ENCODE measurements around the gene STK10.
"Not testable (repeated sequence)": the region's sequence is repeated elsewhere in the genome, so short reads cannot be mapped to it uniquely, and the experiment has no call there.

The STK10 gene

GRCh38 chr5:172169216-172169615 lies 18.8 kb downstream of the STK10 start:
- DNase-seq (ENCODE audit: low read depth in 1 of 2, low spot score in 1 of 2): no peak
- in situ Hi-C loops (cut with HindIII; ENCODE audit: low pct_unique_long_range_greater_than_20kb, low sequenced_read_pairs): no loop called here
- TF ChIP-seq JUND (IDR thresholded peaks at IDR 0.05; ENCODE audit: low read depth): no peak

GRCh38 chr5:172168311-172168710 lies 19.7 kb downstream of the STK10 start:
- no peak for TF ChIP-seq JUND (IDR thresholded peaks at IDR 0.05; ENCODE audit: low read depth)
- no peak for DNase-seq (ENCODE audit: low read depth in 1 of 2, low spot score in 1 of 2)
- in situ Hi-C loops (cut with HindIII; ENCODE audit: low pct_unique_long_range_greater_than_20kb, low sequenced_read_pairs): no loop called here

GRCh38 chr5:172167895-172168294 lies 20.1 kb downstream of the STK10 start:
- TF ChIP-seq JUND (IDR thresholded peaks at IDR 0.05; ENCODE audit: low read depth): no peak
- in situ Hi-C loops (cut with HindIII; ENCODE audit: low pct_unique_long_range_greater_than_20kb, low sequenced_read_pairs): no loop called here

GRCh38 chr5:172166030-172166826 lies 21.8 kb downstream of the STK10 start:
- no peak for DNase-seq (ENCODE audit: low read depth in 1 of 2, low spot score in 1 of 2)
- in situ Hi-C loops (cut with HindIII; ENCODE audit: low pct_unique_long_range_greater_than_20kb, low sequenced_read_pairs): no loop called here
- TF ChIP-seq JUND (IDR thresholded peaks at IDR 0.05; ENCODE audit: low read depth): no peak

More at GRCh38 chr5:172167895-172168294, 20.1 kb downstream of the STK10 start:
- DNase-seq (ENCODE audit: low read depth in 1 of 2, low spot score in 1 of 2): no peak

- TF ChIP-seq JUND (IDR thresholded peaks at IDR 0.05; ENCODE audit: low read depth): no peak
- in situ Hi-C loops (cut with HindIII; ENCODE audit: low pct_unique_long_range_greater_than_20kb, low sequenced_read_pairs): no loop called here
- DNase-seq (ENCODE audit: low read depth in 1 of 2, low spot score in 1 of 2): no peak
Measured at GRCh38 chr5:172165465-172165864, 22.6 kb downstream of the STK10 start.

GRCh38 chr5:172164769-172165212 lies 23.2 kb downstream of the STK10 start:
- TF ChIP-seq JUND (IDR thresholded peaks at IDR 0.05; ENCODE audit: low read depth): no peak
- no peak for DNase-seq (ENCODE audit: low read depth in 1 of 2, low spot score in 1 of 2)
- in situ Hi-C loops (cut with HindIII; ENCODE audit: low pct_unique_long_range_greater_than_20kb, low sequenced_read_pairs): no loop called here

- no peak for TF ChIP-seq JUND (IDR thresholded peaks at IDR 0.05; ENCODE audit: low read depth)
- in situ Hi-C loops (cut with HindIII; ENCODE audit: low pct_unique_long_range_greater_than_20kb, low sequenced_read_pairs): no loop called here
- DNase-seq (ENCODE audit: low read depth in 1 of 2, low spot score in 1 of 2): no peak
Measured at GRCh38 chr5:172163346-172163745, 24.7 kb downstream of the STK10 start.

GRCh38 chr5:172162987-172163343 lies 25.1 kb downstream of the STK10 start:
- in situ Hi-C loops (cut with HindIII; ENCODE audit: low pct_unique_long_range_greater_than_20kb, low sequenced_read_pairs): no loop called here
- no peak for TF ChIP-seq JUND (IDR thresholded peaks at IDR 0.05; ENCODE audit: low read depth)
- DNase-seq (ENCODE audit: low read depth in 1 of 2, low spot score in 1 of 2): no peak

- in situ Hi-C loops (cut with HindIII; ENCODE audit: low pct_unique_long_range_greater_than_20kb, low sequenced_read_pairs): no loop called here
- no peak for TF ChIP-seq JUND (IDR thresholded peaks at IDR 0.05; ENCODE audit: low read depth)
- peak in 1 of 2 experiments; percentile 75 for DNase-seq (ENCODE audit: low read depth in 1 of 2, low spot score in 1 of 2)
Measured at GRCh38 chr5:172162323-172162986, 25.6 kb downstream of the STK10 start.

- peak in 1 of 2 experiments; percentile 75 for DNase-seq (ENCODE audit: low read depth in 1 of 2, low spot score in 1 of 2)
- no peak for TF ChIP-seq JUND (IDR thresholded peaks at IDR 0.05; ENCODE audit: low read depth)
- in situ Hi-C loops (cut with HindIII; ENCODE audit: low pct_unique_long_range_greater_than_20kb, low sequenced_read_pairs): no loop called here
Measured at GRCh38 chr5:172160506-172160905, 27.5 kb downstream of the STK10 start.

GRCh38 chr5:172159016-172159415 lies 29.0 kb downstream of the STK10 start:
- TF ChIP-seq JUND (IDR thresholded peaks at IDR 0.05; ENCODE audit: low read depth): no peak
- in situ Hi-C loops (cut with HindIII; ENCODE audit: low pct_unique_long_range_greater_than_20kb, low sequenced_read_pairs): no loop called here
- DNase-seq (ENCODE audit: low read depth in 1 of 2, low spot score in 1 of 2): no peak

GRCh38 chr5:172156541-172156994 lies 31.5 kb downstream of the STK10 start:
- no peak for TF ChIP-seq JUND (IDR thresholded peaks at IDR 0.05; ENCODE audit: low read depth)
- in situ Hi-C loops (cut with HindIII; ENCODE audit: low pct_unique_long_range_greater_than_20kb, low sequenced_read_pairs): no loop called here
- DNase-seq (ENCODE audit: low read depth in 1 of 2, low spot score in 1 of 2): no peak

GRCh38 chr5:172155101-172155500 lies 32.9 kb downstream of the STK10 start:
- in situ Hi-C loops (cut with HindIII; ENCODE audit: low pct_unique_long_range_greater_than_20kb, low sequenced_read_pairs); DNase-seq (ENCODE audit: low read depth in 1 of 2, low spot score in 1 of 2): not testable (repeated sequence)
